H4 (cell line): Measurements from ENCODE around the gene OTUD5. TPM values are rescaled to one million over a fixed set of nuclear protein-coding genes. Genes with fewer than 3 reads are reported as not detected.

Source experiments
- DNase-seq: peaks from one replicate; pipeline ENCODE4 v3.0.0-alpha.2; 2015; ENCODE audit warnings: low spot score
- total RNA-seq: library from RNA; depleted of rRNA; stranded (reverse); fragments of >200 nt; shearing (Covaris generic); gene quantifications from 2 replicates; pipeline ENCODE4 v1.2.3, GENCODE V29; 2014

OTUD5 gene
- total RNA-seq, 1 experiment from 2014 or later: 22.3 TPM

DNA sequence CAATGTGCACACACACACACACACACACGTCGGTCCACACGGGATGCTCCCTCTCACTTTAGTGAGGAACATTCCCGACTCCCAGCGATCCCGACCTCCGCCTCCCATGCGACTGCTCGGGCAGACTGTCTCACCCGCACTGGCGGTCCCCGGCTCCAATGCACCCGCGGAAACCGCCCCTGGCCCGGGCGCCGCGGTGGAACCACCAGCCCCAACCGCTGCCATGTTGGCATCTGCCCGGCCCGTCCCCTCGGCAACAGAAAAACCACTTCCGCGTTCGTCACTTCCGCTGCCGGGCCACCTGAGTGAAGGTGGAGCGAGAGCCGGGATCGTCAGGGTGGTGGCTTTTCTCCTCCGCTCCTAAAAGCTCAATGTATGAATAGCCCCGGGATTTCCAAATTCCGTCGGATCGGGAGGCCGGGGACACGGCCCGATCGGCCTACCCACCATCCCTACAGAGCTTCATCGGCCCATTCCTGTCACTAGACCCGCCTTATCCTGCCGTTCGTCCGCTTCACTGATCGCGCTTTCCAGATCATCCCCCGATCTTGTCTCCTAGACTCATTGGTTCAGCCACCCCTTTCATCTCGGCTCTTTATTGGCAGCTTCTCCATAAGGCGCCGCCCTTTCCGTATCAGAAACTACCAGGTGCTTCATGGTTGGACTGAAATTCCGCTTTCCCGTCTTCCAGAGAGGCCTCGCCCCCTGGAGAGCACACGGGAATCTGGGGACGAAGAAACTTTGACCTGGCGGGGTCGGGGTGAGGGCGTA lies 45.8 kb downstream of the OTUD5 start, which contains the start of gene SLC35A2:
Gene SLC35A2, minus strand, starts transcription at position 235 of the 771 bp plus-strand sequence. Its CDS starts 10 bp downstream, at position 225.
- DNase-seq: peak; percentile 66

DNA sequence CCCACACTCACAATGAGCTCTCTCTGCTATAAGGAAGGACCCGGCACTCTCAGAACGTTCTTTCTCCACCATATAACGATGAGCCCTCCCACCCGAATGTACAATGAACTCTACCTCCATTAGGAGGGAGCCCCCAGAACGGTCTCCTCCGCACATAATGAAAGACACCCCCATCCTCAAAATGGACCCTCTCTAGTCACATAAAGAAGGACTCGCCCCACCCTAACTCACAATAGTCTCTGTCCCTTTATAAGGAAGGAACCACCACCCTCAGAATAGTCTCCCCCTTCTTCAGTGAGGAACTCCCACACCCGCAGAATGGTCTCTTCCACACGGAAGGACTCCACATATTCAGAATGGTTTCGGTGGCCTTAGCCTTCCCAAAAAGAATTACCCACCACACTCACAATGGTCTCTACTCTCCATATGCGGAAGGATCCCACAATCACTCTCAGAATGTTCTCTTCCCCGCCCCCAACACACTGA lies 46.4 kb downstream of the OTUD5 start:
- no peak for DNase-seq

DNA sequence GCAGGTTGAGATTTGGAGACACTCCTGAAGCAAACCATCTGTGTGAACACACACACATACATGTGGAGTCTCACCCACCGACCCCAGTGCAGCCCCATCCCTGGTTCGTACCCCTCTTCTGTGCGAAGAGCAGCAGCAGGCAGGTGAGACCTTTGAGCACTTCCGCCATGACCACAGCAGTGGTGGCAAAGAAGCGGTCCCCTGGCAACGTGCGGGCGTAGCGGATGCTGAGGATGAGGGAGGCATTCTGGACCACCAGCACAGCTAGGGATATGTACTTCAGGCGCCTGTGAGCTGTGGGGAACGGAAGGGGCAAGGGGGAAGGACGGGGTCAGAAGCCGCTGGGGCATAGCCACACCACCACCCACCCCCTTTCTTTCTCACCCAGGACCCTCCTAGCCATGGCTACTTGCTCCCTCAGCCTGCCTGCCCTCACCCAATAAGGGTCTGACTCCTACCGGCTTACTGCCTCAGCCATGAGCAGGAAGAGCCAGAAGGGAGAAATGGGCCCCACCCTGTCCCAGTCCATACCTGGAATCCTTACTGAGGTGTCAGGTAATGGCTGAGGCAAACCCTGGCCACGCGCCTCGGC lies 47.6 kb downstream of the OTUD5 start:
- no peak for DNase-seq

DNA sequence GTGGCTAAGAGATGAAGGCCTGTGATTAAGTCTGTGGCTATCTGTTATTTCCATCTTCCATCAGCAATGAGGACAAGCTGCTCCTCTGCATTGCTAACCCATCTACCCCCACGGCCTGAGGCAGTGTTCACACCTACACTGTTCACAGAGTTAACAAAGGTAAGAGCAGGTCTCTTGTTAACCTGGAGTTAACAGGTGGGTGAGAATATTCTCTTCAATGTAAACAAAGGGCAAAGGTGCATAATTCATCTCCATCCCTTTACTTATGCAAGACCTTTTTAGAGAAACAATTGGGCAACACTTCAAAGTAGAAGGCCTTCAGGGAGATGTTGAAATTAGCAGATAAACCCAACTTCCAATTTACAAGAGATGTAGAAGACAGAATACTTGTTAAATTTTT lies 48.8 kb downstream of the OTUD5 start:
- no peak for DNase-seq

DNA sequence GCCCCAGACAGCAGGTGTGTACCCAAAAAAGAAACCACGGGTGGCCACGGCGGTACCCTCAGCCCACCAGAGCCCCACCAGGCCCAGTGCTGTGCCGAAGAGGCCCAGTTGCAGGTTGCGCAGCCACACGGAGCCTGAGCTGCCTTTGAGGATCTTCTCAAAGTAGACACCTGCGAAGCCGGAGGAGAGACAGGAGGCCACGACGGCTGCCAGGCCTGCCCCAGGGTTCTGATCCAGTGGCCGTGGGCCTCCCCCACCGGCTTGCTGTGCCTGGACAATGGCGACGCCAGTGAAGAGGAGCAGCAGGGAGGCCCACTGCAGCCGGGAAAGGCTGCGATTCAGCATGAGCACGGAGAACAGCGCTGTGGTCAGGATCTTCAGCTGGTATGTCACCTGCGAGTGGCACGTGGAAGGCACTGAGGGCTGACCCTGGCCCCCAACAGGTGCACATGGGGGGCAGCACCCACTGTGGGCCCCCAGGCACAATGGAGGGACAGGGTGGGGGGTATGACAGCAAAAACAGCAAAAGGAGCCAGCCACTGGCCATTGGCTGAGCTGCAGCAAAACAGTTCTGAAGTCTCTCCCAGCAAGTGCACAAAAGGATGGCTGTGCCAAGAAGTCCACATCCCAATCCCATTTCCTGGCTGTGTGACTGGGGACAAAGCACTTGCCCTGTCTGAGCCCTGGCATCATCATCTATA lies 52.2 kb downstream of the OTUD5 start:
- no peak for DNase-seq

DNA sequence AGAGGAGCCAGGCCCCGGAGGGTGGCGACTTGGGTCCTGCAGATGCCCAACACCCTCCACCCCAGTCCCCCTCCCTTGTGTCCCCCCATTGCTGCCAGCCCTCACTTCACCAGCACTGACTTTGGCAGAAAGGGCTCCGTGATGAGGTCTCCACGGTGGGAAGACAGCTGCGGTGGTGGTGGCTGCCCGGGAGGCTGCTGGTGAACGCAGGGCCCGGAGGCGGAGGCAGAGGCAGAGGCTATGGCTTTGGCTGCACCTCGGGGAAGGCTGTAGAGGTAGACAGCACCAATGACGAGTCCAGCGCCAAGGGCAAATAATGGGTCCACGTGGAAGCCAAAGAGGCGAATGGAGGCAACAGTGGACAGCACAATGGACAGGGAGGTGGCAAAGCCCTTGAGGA lies 52.8 kb downstream of the OTUD5 start:
- no peak for DNase-seq

DNA sequence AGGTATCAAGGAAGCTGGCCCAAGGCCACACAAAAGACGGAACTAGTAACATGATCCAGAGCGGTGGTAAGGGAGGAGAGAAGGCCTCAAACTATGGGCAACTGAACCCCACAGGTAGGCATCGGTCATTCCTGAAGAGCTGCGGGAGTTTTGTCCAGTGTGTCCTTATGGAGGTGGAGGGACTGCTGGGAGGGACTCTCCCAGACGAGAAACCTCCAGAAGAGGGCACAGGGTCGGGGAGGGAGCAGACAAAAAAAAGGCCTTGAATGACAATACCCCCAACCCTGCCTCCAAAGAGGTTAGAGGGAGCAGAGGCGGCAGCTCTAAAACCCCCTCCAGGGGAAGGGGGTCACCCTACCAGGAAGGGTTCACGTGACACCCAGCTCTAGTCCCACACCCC lies 53.2 kb downstream of the OTUD5 start:
- no peak for DNase-seq

DNA sequence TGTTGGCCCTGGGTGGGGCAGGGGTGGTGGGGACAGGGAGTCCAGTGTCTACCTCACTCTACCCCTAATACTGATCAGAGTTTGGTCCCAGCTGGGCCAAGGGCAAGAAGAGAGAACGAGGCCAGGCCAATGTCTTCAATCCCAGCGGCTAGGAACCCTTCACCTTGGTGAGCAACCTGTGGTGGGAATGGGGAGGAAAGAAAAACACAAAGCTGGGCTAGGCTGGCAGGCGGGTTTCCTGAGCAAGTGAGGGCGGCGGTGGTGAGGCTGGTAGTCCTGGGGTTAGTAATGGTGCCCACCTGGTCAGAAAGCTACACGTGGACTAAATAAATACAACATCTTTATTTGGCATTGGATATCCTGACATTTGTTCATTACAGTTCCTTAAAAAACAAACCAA lies 54.1 kb downstream of the OTUD5 start:
- no peak for DNase-seq

DNA sequence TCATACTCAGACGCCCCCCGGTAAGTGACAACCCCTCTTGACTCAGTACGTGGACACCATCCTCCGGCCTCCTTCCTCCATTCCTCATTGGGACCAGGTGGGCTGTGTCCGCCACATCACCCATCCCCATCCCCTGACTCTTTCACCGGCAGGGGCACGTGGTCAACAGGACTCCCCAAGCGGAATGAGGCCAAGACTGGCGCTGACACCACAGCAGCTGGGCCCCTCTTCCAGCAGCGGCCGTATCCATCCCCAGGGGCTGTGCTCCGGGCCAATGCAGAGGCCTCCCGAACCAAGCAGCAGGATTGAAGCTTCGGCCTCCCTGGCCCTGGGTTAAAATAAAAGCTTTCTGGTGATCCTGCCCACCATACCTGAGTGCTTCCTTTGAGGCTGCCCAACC lies 54.6 kb downstream of the OTUD5 start:
- DNase-seq: no peak

DNA sequence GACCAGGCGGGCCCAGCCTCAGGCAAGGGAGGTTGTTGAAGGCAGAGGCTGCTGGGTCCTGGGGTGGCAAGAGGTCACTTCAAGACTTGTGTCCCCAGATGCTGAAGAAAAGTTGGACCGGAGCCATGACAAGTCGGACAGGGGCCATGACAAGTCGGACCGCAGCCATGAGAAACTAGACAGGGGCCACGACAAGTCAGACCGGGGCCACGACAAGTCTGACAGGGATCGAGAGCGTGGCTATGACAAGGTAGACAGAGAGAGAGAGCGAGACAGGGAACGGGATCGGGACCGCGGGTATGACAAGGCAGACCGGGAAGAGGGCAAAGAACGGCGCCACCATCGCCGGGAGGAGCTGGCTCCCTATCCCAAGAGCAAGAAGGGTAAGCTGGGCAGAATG lies 55.3 kb downstream of the OTUD5 start:
- DNase-seq: no peak

DNA sequence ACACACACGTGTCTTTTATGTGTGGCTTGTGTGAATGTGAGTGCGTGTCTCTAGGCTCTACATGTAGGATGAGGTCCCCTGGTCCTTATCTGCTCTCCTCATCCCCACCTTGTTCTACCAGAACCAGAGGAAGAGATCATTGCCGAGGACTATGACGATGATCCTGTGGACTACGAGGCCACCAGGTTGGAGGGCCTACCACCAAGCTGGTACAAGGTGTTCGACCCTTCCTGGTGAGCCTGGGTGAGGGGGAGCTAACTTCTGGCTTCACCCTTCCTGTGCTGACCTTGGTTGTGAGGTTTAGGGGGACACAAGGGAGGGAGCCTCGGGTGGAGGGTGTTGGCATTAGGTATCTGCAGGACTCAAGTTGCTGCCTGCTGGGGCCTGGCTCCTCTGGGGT lies 56.3 kb downstream of the OTUD5 start:
- DNase-seq: no peak

DNA sequence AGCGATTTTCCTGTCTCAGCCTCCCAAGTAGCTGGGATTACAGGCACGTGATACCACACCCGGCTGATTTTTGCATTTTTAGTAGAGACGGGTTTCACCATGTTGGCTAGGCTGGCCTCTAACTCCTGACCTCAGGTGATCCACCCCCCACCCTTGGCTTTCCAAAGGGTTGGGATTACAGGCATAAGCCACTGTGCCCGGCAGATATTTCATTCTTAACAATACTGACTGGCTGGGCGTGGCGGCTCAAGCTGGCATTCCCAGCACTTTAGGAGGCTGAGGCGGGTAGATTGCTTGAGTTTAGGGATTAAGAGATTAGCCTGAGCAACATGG lies 58.4 kb downstream of the OTUD5 start:
- DNase-seq: no peak

DNA sequence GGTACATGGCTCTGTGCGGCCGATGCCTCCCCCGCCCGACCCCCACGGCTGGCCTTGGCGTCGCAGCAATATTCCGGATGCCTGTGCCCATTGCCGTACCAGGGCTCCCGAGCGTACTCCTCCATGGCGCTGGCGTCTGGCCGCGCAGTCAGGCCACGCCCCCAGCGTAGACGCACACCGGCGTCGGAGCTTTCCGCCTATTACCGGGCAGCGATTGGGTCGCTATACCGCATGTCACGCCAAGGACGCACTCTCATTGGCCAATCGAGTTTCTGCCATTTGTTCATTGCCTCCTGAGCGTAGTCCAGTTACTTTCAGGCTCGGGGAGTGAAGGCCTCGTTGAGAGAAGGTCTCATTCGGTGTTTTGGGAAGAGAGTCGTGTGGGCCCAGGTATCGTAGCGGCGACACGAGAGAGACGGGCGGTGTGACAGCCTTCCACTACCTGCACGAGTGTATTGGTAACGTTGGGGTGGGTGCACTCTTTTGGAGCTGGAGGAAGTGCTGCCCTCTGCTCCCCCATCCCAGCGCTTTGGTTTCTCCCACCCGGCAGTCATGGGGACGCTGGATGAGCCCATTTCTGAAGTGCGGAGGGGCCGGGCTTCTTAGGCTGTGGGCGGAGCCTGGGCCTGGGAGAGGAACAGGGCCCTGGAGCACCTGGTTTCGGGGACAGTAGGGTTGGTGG lies 59.6 kb downstream of the OTUD5 start, which contains the start of the genes PQBP1 and TIMM17B:
Gene PQBP1, plus strand, starts transcription at position 306 of the 682 bp plus-strand sequence. CDS start 580 bp downstream, outside the sequence.
Gene TIMM17B, minus strand, starts transcription at position 144 of the 682 bp plus-strand sequence. Its CDS starts 19 bp downstream, at position 125.
- DNase-seq: peak; percentile 97

DNA sequence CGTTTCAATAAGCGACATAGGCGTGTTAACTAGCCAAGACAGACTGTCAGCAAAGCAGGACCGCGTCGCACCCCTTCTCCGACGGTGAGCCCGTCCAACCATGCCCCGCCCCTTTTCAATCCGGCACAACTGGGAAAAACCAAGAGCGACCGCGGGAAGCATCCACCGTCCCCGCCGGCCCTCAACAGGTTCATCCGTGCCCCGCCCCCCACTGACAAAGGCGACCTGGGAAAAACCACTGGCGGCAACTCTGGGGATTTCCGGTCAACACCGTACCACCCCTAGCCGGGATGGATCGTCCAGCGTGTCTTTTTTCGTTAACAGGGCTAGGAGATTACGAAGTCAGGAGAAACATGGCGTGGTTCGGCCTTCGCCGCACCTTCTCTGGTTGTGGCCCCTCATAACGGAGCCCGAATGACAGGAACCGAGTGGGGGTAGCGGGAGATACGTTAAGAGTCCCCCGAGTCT lies 60.2 kb downstream of the OTUD5 start:
- peak; percentile 61 for DNase-seq

DNA sequence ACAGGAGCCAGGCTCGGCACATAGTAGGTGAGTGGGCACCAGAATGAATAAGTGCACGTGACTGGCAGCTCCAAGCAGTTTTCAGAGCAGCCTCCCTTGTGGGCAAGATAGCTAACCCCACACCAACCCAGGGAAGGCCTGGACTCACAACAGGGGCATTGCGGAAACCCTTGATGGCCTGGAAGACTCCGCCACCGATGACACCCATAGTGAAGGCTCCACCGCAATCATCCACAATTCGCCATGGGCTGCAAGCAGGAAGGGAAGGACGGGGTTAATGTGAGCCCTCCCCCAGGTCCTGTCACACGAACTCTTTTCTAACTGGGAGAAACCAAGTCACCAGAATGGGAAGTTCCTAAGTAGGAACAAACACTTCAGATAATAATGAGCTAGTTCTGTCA lies 60.8 kb downstream of the OTUD5 start:
- DNase-seq: no peak

DNA sequence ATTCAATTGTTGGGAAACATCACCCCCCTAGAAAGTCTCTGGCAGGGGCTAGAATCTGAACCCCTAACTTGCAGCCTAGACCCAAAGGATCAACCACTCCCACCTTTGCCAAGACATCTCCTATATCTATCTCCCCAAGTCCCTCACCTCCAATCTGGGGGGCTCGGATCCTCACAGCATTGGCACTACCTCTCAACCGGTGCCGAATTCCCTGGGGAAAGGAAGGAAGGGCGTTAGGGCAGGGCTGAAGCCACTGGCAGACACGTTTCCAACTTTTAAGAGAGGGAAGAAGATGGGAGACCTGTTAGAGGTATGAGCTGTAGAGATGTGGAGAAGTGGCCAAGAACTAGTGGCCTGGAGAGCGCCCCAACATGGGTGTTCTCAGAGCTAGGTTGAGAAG lies 62.5 kb downstream of the OTUD5 start:
- no peak for DNase-seq

DNA sequence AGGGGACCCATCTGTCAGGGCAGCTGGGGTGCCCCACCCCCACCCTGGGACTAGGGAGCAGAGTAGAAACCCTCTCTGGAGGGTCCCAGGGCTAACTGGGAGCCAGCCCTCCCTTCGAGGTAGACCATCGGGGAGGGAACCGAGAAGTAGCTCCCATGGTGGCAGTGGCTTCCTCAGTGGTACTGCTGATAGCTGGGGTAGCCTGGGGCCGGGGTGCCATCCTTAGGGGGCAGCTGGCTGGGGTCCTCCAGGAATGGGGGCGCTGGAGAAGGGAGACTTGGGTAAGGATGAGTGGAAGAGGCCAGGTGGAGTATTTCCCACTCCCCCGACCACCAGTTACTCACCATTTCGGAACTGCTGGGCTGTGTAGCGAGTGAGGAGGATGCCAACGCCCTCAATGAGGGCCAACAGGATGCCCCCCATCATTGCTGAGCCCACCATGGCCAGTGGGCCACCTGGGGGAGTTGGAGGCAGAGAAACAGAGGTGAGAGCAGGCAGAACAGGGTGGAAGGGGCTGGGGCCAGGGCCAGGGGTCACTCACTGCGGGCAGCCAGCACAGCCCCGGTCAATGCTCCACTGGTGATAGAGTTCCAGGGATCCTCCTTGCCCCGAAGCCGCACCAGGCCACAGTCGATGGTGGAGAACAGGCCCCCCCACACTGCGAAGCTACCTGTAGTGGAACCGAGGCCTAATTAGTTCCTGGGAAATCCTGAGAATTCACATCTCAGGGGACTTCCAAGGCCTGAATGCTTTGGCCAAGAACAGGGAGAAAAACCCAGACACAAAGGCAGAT lies 63.7 kb downstream of the OTUD5 start:
- DNase-seq: no peak

DNA sequence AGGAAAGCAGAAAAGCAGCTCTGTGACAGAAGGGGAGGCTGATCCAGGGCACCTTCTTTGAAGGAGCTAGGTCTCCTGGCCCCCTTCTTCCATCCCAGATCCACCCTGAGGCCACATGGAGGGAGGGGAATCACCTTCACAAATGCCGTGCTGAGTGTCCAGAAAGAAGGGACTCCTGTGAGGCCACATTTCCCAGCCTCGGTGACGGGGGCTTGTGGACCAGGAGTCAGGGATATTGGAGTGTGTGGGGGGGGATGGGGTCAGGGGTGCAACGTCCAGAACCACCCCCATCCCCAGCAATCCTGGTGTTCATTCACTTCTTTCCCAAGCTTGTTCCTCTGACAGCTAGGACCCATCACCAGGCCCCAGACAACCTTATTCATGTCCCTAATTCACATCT lies 64.5 kb downstream of the OTUD5 start:
- no peak for DNase-seq

DNA sequence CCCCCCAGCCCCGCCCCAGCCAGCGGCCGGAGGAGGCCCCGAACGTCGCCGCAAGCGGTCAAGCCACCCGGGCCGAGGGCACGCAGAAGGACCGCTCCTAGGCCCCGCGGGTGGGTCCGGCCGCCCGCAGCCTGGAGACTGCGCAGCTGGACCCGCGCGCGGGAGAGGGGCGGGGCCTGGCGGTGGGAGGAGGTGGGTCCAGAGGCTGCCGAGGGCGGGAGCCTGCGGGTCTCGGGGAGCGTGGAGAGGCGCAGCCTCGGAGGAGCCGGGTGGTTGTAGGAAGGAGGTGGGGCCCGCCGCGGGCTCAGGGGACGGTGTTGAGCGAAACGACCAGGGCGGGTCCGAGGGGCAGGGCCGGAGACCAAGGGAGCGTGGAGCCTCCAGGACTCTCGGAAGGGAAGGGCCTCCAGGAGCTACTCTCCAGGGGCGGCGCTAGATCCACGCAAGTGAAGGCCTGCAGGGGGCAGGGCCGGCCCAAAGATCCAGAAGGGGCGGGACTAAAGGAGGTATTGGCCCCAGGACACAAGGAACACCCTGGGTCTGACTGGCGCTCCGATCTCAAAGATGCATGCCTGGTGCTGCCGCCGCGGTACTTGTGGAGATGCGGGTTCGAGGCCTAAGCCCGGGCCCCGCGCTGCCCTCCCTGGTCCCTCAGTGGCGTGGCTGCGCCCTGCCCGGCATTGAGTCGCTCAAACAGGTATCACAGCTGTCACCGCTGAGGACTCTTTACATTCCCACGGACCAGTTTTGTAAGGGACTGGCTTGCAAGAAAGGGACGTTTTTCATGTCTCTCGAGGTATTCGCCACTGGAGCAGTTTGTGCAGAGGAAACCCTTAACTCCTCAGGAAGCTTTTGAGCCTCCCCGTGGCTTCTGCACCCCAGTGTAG lies 65.8 kb downstream of the OTUD5 start:
- DNase-seq: peak; percentile 77

DNA sequence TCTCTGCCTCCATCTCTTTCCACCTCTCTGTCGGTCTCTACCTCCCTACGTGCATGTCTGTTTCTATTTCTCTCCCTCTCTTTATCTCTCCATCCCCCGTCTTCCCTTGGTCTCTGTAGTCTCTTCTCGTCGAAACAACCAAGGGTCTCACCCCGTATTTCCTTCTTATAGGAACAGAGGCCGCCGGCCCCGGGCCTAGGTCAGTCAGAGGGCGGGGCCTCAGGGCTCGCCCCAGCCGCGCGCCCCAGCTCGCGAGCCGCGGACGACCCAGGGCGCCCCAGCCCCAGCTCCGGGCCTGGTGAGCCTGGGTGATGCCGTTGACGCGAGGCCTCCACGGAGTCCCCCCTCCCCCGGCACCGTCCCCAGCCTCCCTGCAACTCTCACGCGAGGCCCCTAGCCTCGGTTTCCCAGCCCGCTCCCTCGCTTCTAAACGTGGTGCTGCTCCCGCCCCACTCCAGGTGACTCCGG lies 66.4 kb downstream of the OTUD5 start:
- no peak for DNase-seq
